Caco-2 (cell line): ENCODE data around the gene CD82. TPM values are rescaled to one million over a fixed set of nuclear protein-coding genes. Genes with fewer than 3 reads are reported as not detected.

ENCODE experiments used
- BruUV-seq: library from RNA; stranded (reverse); fragments of 400-500 nt; replicated peaks from 2 replicates; lab custom pipeline; 2021; lab: Mats Ljungman, UMichigan
- CTCF ChIA-PET: fragments of 300-600 bp; sonication (Branson Sonifier 250); formaldehyde crosslinking; loops from one replicate; lab custom pipeline; 2022; ENCODE audit warnings: antibody characterized with exemption; lab: Charles Lee
- POLR2A ChIA-PET: fragments of 300-600 bp; sonication (Branson Sonifier 250); formaldehyde crosslinking; loops from one replicate; lab custom pipeline; 2022; ENCODE audit warnings: antibody characterized with exemption; lab: Charles Lee
- DNase-seq, 2 experiments: peaks; one replicate each; pipeline versions ENCODE4 v3.0.0 to v3.0.0-alpha.2; 2020 to 2022
- H3K27me3 ChIP-seq: replicated peaks from 2 replicates; pipeline ENCODE4 v1.6.0; 2011; ENCODE audit warnings: low read length; ENCODE audit not compliant: control insufficient read depth, insufficient read depth
- H3K36me3 ChIP-seq: 2 replicates; pipeline ENCODE4 v1.5.1; 2011; ENCODE audit warnings: low read length; ENCODE audit not compliant: control insufficient read depth, insufficient read depth
- H3K4me1 ChIP-seq: fragments of 250-450 bp; sonication (Bioruptor Pico); 2 replicates; pipeline ENCODE4 v1.5.1; 2020; ENCODE audit warnings: mild to moderate bottlenecking
- H3K4me3 ChIP-seq: 2 replicates; pipeline ENCODE4 v1.5.1; 2011; ENCODE audit warnings: low read depth, mild to moderate bottlenecking, control low read depth, low read length
- H3K9me3 ChIP-seq: fragments of 250-450 bp; sonication (Bioruptor Pico); 2 replicates; pipeline ENCODE4 v1.5.1; 2020; ENCODE audit warnings: mild to moderate bottlenecking, moderate library complexity
- H3K27ac Mint-ChIP-seq: one replicate; pipeline ENCODE4 v1.8.0; 2022; ENCODE audit warnings: mixed read lengths; ENCODE audit not compliant: unreplicated experiment
- H3K27me3 Mint-ChIP-seq: one replicate; pipeline ENCODE4 v1.8.0; 2022; ENCODE audit warnings: mixed read lengths; ENCODE audit not compliant: insufficient read depth, unreplicated experiment
- H3K36me3 Mint-ChIP-seq: one replicate; pipeline ENCODE4 v1.8.0; 2022; ENCODE audit warnings: mild to moderate bottlenecking, mixed read lengths; ENCODE audit not compliant: insufficient read depth, unreplicated experiment
- H3K4me1 Mint-ChIP-seq: one replicate; pipeline ENCODE4 v1.8.0; 2022; ENCODE audit warnings: low read depth, mixed read lengths; ENCODE audit not compliant: unreplicated experiment
- H3K4me3 Mint-ChIP-seq: one replicate; pipeline ENCODE4 v1.8.0; 2022; ENCODE audit warnings: mild to moderate bottlenecking, moderate library complexity, mixed read lengths; ENCODE audit not compliant: unreplicated experiment
- H3K9me3 Mint-ChIP-seq: one replicate; pipeline ENCODE4 v1.8.0; 2022; ENCODE audit warnings: mixed read lengths; ENCODE audit not compliant: unreplicated experiment
- intact Hi-C: fragments of 100-400 bp; cut with micrococcal nuclease; formaldehyde crosslinking; loops from one replicate; pipeline ENCODE4 v1.10.0; 2022; ENCODE audit not compliant: unreplicated experiment
- total RNA-seq: library from RNA; stranded (reverse); gene quantifications from 2 replicates; pipeline ENCODE4 v1.2.3, GENCODE V29; 2022
- TF ChIP-seq, protein P1 (sequence below), 2 experiments: fragments of 200-600 bp in 1 of 2; IDR thresholded peaks; 1 replicate in 1 of 2; 2 replicates in 1 of 2; pipeline versions ENCODE4 v1.5.1 to v1.8.0; 2011 to 2022; ENCODE audit warnings: antibody characterized with exemption in 1 of 2, control low read depth in 1 of 2, inconsistent platforms in 1 of 2, low read depth in 1 of 2, low read length in 1 of 2, mild to moderate bottlenecking in 1 of 2, moderate library complexity in 1 of 2; ENCODE audit not compliant: insufficient read depth in 1 of 2, severe bottlenecking in 1 of 2, unreplicated experiment in 1 of 2

Gene CD82
- total RNA-seq, 1 experiment from 2014 or later = 4.3 TPM

DNA sequence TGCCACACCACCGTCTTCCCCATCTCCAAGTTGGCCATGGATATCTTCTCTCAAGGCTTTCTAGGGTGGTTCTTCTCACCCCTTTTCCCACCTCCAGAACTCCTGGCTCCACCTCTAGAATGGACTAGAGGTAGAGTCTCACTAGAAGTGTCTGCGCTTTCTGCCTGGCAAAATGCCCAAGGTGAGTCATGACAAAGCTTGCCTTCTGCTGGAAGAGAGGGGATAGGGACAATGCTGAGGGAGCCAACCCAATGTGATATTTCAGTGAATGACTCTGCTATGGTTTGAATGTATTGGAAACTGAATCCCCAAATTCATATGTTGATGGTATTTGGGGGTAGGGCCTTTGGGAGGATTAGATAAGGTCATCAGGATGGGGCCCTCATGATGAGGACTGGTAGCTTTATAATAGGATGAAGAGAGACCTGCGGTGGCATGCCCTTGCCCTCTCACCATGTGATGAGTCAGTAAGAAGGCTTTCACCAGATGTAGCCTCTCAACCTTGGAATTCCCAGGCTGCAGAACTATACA is 4.1 kb upstream of the CD82 start:
- no peaks in the 10 kb centered on the region for H3K4me1 ChIP-seq
- H3K36me3 ChIP-seq = no peaks in the 10 kb centered on the region
- no peaks in the 10 kb centered on the region for H3K9me3 ChIP-seq
- no peak overlapping the region for H3K27ac Mint-ChIP-seq
- DNase-seq = no peak
- H3K9me3 Mint-ChIP-seq = no peaks in the 10 kb centered on the region
- no peak overlapping the region for H3K4me3 Mint-ChIP-seq
- BruUV-seq = no TSS peak
- no peaks in the 10 kb centered on the region for H3K27me3 Mint-ChIP-seq
- H3K4me1 Mint-ChIP-seq = no peaks in the 10 kb centered on the region
- no peak overlapping the region for H3K4me3 ChIP-seq
- no peaks in the 10 kb centered on the region; the same call in 1 of the 2 replicates for H3K27me3 ChIP-seq
- H3K36me3 Mint-ChIP-seq = no peaks in the 10 kb centered on the region
- POLR2A ChIA-PET = no interaction called here
- CTCF ChIA-PET = no interaction called here
- TF ChIP-seq, protein P1, sequence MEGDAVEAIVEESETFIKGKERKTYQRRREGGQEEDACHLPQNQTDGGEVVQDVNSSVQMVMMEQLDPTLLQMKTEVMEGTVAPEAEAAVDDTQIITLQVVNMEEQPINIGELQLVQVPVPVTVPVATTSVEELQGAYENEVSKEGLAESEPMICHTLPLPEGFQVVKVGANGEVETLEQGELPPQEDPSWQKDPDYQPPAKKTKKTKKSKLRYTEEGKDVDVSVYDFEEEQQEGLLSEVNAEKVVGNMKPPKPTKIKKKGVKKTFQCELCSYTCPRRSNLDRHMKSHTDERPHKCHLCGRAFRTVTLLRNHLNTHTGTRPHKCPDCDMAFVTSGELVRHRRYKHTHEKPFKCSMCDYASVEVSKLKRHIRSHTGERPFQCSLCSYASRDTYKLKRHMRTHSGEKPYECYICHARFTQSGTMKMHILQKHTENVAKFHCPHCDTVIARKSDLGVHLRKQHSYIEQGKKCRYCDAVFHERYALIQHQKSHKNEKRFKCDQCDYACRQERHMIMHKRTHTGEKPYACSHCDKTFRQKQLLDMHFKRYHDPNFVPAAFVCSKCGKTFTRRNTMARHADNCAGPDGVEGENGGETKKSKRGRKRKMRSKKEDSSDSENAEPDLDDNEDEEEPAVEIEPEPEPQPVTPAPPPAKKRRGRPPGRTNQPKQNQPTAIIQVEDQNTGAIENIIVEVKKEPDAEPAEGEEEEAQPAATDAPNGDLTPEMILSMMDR (IDR thresholded peaks at IDR 0.05; ENCODE audit: insufficient read depth in 1 of 2, low read depth in 1 of 2, low read length in 1 of 2, severe bottlenecking in 1 of 2, unreplicated experiment in 1 of 2) = no peak
- intact Hi-C loops = no loop called here

DNA sequence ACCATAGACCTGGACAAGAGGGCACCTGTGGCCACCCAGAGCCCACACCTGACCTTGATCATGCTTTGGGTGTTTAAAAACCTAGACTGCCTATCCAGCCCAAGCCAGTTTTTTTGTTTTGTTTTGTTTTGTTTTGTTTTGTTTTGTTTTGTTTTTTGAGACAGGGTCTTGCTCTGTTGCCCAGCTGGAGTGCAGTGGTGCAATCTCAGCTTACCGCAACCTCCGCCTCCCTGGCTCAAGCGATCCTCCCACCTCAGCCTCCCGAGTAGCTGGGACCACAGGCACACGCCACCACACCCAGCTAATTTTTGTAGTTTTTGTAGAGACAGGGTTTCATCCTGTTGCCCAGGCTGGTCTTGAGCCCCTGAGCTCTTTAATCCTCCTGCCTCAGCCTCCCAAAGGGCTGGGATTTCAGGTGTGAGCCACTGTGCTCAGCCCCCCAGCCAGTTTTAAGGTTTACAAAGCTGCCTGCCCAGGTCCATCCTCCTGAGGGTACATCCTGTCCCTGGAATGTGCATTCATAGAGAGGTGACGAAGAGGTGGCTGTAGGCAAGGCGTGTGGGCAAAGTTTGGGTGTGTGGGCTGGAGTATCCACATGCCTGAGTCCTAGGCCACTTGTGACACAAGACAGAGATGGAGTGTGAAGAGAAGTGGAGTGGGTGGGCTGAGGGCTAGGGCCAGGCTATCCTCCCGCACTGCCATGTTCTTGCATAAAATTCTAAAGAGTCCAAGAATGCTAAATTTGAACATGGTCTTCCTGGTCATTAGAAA is 3.3 kb upstream of the CD82 start:
- Histone ChIP-seq H3K4me1 (no peaks in the 10 kb centered on the region), H3K27me3 (no peaks in the 10 kb centered on the region; the same call in 1 of the 2 replicates), H3K4me3 (no peak overlapping the region), H3K9me3 (no peaks in the 10 kb centered on the region), H3K36me3 (no peaks in the 10 kb centered on the region)
- no peaks in the 10 kb centered on the region for H3K36me3 Mint-ChIP-seq
- TF ChIP-seq, protein P1 (IDR thresholded peaks at IDR 0.05; ENCODE audit: insufficient read depth in 1 of 2, low read depth in 1 of 2, low read length in 1 of 2, severe bottlenecking in 1 of 2, unreplicated experiment in 1 of 2) = no peak
- no peak overlapping the region for H3K4me3 Mint-ChIP-seq
- ChIA-PET POLR2A (no interaction called here), CTCF (no interaction called here)
- H3K9me3 Mint-ChIP-seq = no peaks in the 10 kb centered on the region
- no peaks in the 10 kb centered on the region for H3K4me1 Mint-ChIP-seq
- no TSS peak for BruUV-seq
- intact Hi-C loops = no loop called here
- H3K27me3 Mint-ChIP-seq = no peaks in the 10 kb centered on the region
- DNase-seq = no peak
- no peak overlapping the region for H3K27ac Mint-ChIP-seq

DNA sequence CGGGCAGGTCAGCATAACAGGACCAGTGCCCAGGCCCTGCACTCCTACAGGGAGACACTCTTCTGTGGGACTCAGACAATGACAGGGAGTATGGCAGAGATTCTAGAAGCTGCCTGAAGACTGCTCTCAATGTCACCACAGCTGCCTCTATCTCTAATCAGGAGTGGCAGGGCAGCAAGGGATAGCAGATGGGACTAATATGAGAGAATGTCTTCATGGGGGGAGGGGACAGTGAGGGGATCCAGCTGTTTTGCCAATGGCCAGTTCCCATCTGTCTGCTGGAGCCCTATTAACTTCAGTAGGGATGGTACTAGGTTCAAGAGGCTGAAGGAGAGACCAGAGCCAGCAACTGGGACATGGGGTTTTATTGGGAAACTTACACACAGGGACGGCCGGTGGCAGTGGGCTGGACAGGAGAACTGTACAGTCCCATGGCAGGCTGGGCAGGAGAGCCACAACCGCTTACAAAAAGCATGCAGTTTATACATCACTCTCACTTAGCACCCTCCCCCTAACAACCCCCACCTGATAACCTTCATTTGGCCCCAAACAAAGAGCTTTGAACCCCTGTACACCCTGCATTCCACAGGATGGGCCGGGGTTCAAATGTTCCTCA is 2.5 kb upstream of the CD82 start:
- H3K9me3 Mint-ChIP-seq = no peaks in the 10 kb centered on the region
- no peak overlapping the region for H3K4me3 Mint-ChIP-seq
- Histone ChIP-seq H3K4me3 (no peak overlapping the region), H3K4me1 (no peaks in the 10 kb centered on the region), H3K9me3 (no peaks in the 10 kb centered on the region), H3K27me3 (no peaks in the 10 kb centered on the region; the same call in 1 of the 2 replicates), H3K36me3 (no peaks in the 10 kb centered on the region)
- no TSS peak for BruUV-seq
- H3K27ac Mint-ChIP-seq = no peak overlapping the region
- intact Hi-C loops = no loop called here
- TF ChIP-seq, protein P1 (IDR thresholded peaks at IDR 0.05; ENCODE audit: insufficient read depth in 1 of 2, low read depth in 1 of 2, low read length in 1 of 2, severe bottlenecking in 1 of 2, unreplicated experiment in 1 of 2) = no peak
- POLR2A ChIA-PET = no interaction called here
- no peaks in the 10 kb centered on the region for H3K27me3 Mint-ChIP-seq
- H3K4me1 Mint-ChIP-seq = no peaks in the 10 kb centered on the region
- H3K36me3 Mint-ChIP-seq = no peaks in the 10 kb centered on the region
- no peak for DNase-seq
- CTCF ChIA-PET = interaction anchor here (3.5 kb wide), 1 partner anchor 54 kb away, joined by 36 read pairs; no protein-coding TSS in a partner anchor
